OCI-LY1 (cell line): Measurements from ENCODE around the gene NCAM1.

ENCODE experiments used
- EZH2 ChIP-seq: fragments of 200-600 bp; sonication (generic), shearing (Covaris generic); IDR thresholded peaks from 2 replicates; pipeline ENCODE4 v1.8.0; 2017; ENCODE audit warnings: borderline replicate concordance, mixed run types, mild to moderate bottlenecking, antibody characterized with exemption, low read length, moderate library complexity, mixed read lengths
- TF ChIP-seq, protein P1 (sequence below): fragments of 200-600 bp; sonication (generic), shearing (Covaris generic); IDR thresholded peaks from 2 replicates; pipeline ENCODE4 v1.5.1; 2017; ENCODE audit warnings: mild to moderate bottlenecking, antibody characterized with exemption, low read length, moderate library complexity, mixed read lengths

DNA sequence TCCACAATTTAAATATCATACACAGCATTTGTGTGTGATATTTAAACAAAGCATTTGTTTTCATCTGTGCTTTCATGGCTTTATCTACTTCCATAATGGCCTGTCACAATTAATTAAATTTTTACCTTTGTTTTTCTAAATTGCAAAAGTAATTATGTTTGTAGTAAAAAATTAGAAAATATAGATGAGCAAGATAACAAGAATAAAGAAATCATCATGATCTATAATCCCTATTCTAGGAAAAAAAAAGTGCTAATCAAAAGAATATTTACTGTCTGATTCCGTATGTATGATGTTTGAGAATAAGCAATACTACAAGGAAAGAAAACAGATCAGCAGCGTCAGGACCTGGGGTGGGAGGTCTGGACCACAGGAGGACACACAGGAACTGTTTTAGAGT is 149.9 kb downstream of the NCAM1 start:
- no peak for TF ChIP-seq EZH2
- TF ChIP-seq, protein P1, sequence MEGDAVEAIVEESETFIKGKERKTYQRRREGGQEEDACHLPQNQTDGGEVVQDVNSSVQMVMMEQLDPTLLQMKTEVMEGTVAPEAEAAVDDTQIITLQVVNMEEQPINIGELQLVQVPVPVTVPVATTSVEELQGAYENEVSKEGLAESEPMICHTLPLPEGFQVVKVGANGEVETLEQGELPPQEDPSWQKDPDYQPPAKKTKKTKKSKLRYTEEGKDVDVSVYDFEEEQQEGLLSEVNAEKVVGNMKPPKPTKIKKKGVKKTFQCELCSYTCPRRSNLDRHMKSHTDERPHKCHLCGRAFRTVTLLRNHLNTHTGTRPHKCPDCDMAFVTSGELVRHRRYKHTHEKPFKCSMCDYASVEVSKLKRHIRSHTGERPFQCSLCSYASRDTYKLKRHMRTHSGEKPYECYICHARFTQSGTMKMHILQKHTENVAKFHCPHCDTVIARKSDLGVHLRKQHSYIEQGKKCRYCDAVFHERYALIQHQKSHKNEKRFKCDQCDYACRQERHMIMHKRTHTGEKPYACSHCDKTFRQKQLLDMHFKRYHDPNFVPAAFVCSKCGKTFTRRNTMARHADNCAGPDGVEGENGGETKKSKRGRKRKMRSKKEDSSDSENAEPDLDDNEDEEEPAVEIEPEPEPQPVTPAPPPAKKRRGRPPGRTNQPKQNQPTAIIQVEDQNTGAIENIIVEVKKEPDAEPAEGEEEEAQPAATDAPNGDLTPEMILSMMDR = no peak
